Measurements from ENCODE around the gene TMEM179. TPM values are rescaled to one million over a fixed set of nuclear protein-coding genes. Genes with fewer than 3 reads are reported as not detected.
"Not testable (repeated sequence)": the region's sequence is repeated elsewhere in the genome, so short reads cannot be mapped to it uniquely, and the experiment has no call there.

The TMEM179 gene
- total and polyA plus RNA-seq, 2 donors (not counting 3 experiments of a cell fraction or from before 2014, with no cell fraction given): 0.14 TPM; not detected in 1

DNA sequence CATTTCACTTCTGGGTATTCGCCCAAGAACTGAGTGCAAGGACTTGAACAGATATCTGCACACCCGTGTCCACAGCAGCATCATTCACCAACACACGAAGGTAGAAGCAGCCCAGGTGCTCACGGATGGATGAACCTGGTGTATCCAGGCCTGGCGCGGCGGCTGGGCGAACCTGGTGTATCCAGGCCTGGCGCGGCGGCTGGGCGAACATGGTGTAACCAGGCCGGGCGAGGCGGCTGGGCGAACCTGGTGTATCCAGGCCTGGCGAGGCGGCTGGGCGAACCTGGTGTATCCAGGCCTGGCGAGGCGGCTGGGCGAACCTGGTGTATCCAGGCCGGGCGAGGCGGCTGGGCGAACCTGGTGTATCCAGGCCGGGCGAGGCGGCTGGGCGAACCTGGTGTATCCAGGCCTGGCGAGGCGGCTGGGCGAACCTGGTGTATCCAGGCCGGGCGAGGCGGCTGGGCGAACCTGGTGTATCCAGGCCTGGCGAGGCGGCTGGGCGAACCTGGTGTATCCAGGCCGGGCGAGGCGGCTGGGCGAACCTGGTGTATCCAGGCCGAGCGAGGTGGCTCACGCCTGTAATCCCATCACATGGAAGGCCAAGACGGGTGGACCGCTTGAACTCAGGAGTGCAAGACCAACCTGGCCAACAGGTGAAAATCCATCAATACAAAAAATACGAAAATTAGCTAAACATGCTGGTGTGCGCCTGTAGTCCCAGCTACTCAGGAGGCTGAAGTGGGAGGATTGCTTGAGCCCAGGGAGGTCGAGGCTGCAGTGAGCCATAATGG is 48.8 kb upstream of the TMEM179 start:
- H3K27ac ChIP-seq (ENCODE audit: insufficient read depth, low read depth, low read length); intact Hi-C loops (cut with micrococcal nuclease); DNase-seq (ENCODE audit: low read depth, low spot score); H3K36me3 ChIP-seq (ENCODE audit: control insufficient read depth in 2 of 2, extremely low read depth in 1 of 2, insufficient read depth in 2 of 2, low read length in 2 of 2); H3K79me2 ChIP-seq (ENCODE audit: control insufficient read depth, insufficient read depth, low read length); H3K9me1 ChIP-seq (replicated peaks; ENCODE audit: control insufficient read depth, extremely low read depth, insufficient read depth, low read length); POLR2A ChIA-PET; dilution Hi-C loops (cut with MboI; ENCODE audit: extremely low pct_ligation_motif_present, low sequenced_read_pairs); H3K9ac ChIP-seq (replicated peaks; ENCODE audit: extremely low read depth, insufficient read depth, low read length); H3K4me2 ChIP-seq (ENCODE audit: insufficient read depth, low read length); BruUV-seq (replicated peaks); H3K4me1 ChIP-seq (ENCODE audit: control insufficient read depth, extremely low read depth, insufficient read depth, low read length); H3K4me3 ChIP-seq (replicated peaks in 1 of 3; ENCODE audit: insufficient read depth in 1 of 3, low read depth in 1 of 3, low read length in 3 of 3); H4K20me1 ChIP-seq (replicated peaks; ENCODE audit: control insufficient read depth, extremely low read depth, insufficient read depth, low read length); FAIRE-seq; H3K27me3 ChIP-seq (ENCODE audit: control insufficient read depth in 2 of 2, insufficient read depth in 2 of 2, low read length in 2 of 2); H3K9me3 ChIP-seq (replicated peaks; ENCODE audit: control insufficient read depth, insufficient read depth, low read length); H2AFZ ChIP-seq (ENCODE audit: low read depth, low read length): not testable (repeated sequence)
- CTCF ChIA-PET: interaction anchor here (0.7 kb wide), 1 partner anchor 12 kb away, joined by 3 read pairs; no protein-coding TSS in a partner anchor

GRCh38 chr14:104652386-104652785 is 47.8 kb upstream of the TMEM179 start:
- Histone ChIP-seq H3K9ac (replicated peaks; ENCODE audit: extremely low read depth, insufficient read depth, low read length) (no peak overlapping the region), H3K79me2 (ENCODE audit: control insufficient read depth, insufficient read depth, low read length) (no peaks in the 10 kb centered on the region), H3K27ac (ENCODE audit: insufficient read depth, low read depth, low read length) (no peak overlapping the region), H3K4me3 (replicated peaks in 1 of 3; ENCODE audit: insufficient read depth in 1 of 3, low read depth in 1 of 3, low read length in 3 of 3) (no peak overlapping the region), H3K4me1 (ENCODE audit: control insufficient read depth, extremely low read depth, insufficient read depth, low read length) (peaks cover 3% of the 10 kb centered on the region), H3K4me2 (ENCODE audit: insufficient read depth, low read length) (no peak overlapping the region), H4K20me1 (replicated peaks; ENCODE audit: control insufficient read depth, extremely low read depth, insufficient read depth, low read length) (no peaks in the 10 kb centered on the region), H3K27me3 (ENCODE audit: control insufficient read depth in 2 of 2, insufficient read depth in 2 of 2, low read length in 2 of 2) (peaks cover 0 to 6% of the 10 kb centered on the region in 2 experiments), H3K36me3 (ENCODE audit: control insufficient read depth in 2 of 2, extremely low read depth in 1 of 2, insufficient read depth in 2 of 2, low read length in 2 of 2) (no peaks in the 10 kb centered on the region), H2AFZ (ENCODE audit: low read depth, low read length) (no peak overlapping the region), H3K9me3 (replicated peaks; ENCODE audit: control insufficient read depth, insufficient read depth, low read length) (no peaks in the 10 kb centered on the region), H3K9me1 (replicated peaks; ENCODE audit: control insufficient read depth, extremely low read depth, insufficient read depth, low read length) (no peaks in the 10 kb centered on the region)
- POLR2A ChIA-PET: no interaction called here
- no TSS peak for BruUV-seq (replicated peaks)
- TF ChIP-seq FOS (IDR thresholded peaks at IDR 0.05; ENCODE audit: borderline replicate concordance, insufficient read depth, low read length) (no peak), POLR2A (IDR thresholded peaks at IDR 0.05; ENCODE audit: low read depth, low read length) (no peak)
- TF ChIP-seq, protein P1, sequence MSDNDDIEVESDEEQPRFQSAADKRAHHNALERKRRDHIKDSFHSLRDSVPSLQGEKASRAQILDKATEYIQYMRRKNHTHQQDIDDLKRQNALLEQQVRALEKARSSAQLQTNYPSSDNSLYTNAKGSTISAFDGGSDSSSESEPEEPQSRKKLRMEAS (IDR thresholded peaks at IDR 0.05; ENCODE audit: insufficient read depth, insufficient read length): no peak
- intact Hi-C loops (cut with micrococcal nuclease) (no loop called here), dilution Hi-C loops (cut with MboI; ENCODE audit: extremely low pct_ligation_motif_present, low sequenced_read_pairs) (no loop called here)
- FAIRE-seq: no peak
- CTCF ChIA-PET: interaction anchor here (0.7 to 0.8 kb wide), 2 partner anchors 13 to 57 kb away, joined by 3 read pairs; no protein-coding TSS in a partner anchor
- no peak for DNase-seq (ENCODE audit: low read depth, low spot score)

Measured in endothelial cell of umbilical vein (primary cell).